Activated T-cell treated with anti-CD3 and anti-CD28 coated beads, Interleukin-2, amount 50 U/mL, for 72 hours (primary cell): ENCODE measurements around the gene GSC. TPM values are rescaled to one million over a fixed set of nuclear protein-coding genes. Genes with fewer than 3 reads are reported as not detected.

ENCODE experiments used
- total RNA-seq, 2 donors: library from RNA; stranded (reverse); gene quantifications; one replicate each; pipeline ENCODE4 v1.2.3, GENCODE V29; 2022

Gene GSC
- total RNA-seq, 2 donors from 2014 or later, result 0.19 TPM; not detected in 1

Other genes with a start within 250 kb of the GSC start
- not detected for gene SERPINA4, start 208.7 kb downstream of the GSC start, total RNA-seq
- gene SERPINA5, start 188.7 kb downstream of the GSC start, total RNA-seq, result not detected
- gene SERPINA3, start 157.7 kb downstream of the GSC start, total RNA-seq, result not detected